GM21619 (cell line): ENCODE data around the gene TREH.
"Not testable (repeated sequence)": the region's sequence is repeated elsewhere in the genome, so short reads cannot be mapped to it uniquely, and the experiment has no call there.

ENCODE experiments used
- ATAC-seq: cut with Tn5 transposase; IDR thresholded peaks from one replicate; pipeline ENCODE4 v1.9.1; 2021; ENCODE audit not compliant: unreplicated experiment

The TREH gene

GRCh38 chr11:118697346-118697745 is 17.9 kb upstream of the TREH start:
- no peak for ATAC-seq

GRCh38 chr11:118696673-118697226 is 17.3 kb upstream of the TREH start:
- no peak for ATAC-seq

DNA sequence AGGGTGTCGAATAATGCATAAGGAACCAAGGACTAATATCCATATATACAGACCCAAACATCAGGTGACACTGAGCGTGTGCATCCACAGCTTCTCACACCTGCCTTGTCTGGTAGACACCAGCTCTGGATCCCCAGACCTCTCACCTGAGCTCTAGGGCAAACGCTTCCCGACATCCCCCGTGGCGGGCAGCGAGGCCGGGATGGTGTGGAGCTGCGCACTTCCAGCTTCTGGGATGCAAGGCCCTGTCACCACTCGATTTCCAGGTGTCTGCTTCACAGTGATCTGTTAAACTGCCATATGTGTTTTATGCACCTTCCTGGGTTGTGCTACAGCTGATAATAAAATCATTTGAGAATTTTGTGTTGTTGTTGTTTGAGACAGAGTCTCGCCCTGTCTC is 15.3 kb upstream of the TREH start:
- no peak for ATAC-seq

DNA sequence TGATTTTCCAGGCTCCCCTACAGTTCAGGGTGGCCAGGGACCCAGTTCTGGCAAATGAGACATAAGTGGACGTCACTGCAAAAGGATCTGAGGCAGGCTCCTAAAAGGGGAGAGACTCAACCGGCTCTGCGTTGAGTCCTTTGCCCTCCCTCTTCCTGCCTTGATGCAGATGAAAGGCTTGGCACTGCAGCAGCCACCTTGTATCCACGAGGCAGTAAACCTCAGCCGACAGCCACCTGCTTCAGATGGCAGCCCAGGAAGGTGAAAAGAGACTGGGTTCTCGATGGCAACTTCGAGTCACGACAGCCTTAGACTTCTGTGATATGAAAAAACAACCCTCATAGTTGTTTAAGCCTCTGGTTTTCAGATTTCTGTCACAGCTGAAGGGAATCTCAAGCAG is 14.7 kb upstream of the TREH start:
- no peak for ATAC-seq

GRCh38 chr11:118691926-118692830 is 12.7 kb upstream of the TREH start:
- no peak for ATAC-seq

GRCh38 chr11:118690553-118691304 is 11.3 kb upstream of the TREH start:
- no peak for ATAC-seq

DNA sequence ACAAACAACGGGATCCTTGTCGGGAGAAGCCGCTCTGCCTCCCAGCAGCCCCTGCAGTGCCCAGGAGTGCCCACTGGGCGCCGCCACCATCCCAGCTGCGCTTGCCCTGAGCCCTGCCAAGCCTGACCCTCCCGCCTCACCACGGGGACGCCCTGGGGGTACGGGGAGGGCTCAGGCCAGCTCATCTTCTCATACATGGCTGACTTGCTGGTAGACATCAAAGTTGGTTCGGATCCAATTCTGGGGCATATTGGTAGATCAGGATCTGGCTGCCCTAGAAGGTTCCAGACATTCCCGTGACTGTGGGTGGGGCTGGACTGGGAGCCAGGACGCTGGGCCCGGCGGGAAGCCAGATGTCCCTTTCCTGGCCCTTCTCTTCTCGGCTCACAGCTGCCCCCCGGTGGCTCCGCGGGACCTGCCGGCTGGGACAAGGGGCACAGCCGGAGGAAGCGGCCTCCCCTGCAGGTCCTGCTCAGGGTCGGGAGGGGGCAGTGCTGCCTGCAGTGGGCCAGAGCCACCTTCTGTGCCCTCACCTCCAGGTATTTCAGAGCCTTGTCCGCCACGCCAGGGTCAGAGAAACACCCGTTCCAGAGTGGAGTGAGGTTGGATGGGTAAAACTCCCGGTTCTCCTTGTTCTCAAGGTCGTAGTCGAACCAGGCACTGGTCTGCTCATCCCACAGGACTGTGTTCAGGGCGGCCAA is 10.6 kb upstream of the TREH start:
- ATAC-seq, result peak; percentile 82

DNA sequence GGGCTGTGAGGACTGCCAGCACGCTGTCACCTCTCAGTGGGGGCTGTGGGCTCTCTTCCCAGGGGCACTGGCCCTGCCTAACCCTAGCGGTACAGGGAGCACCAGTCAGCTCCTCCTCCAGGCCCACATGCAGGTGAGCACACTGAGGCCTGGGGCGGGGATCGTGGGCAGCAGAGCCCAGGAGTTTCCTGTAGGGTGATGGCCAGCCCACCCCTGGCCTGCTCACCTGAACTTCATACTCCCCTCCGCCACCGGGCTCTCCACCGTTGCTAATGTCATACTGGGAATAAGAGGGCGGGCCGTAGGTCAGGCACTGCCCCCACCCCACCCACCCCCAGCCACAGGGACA is 10.0 kb upstream of the TREH start:
- no peak for ATAC-seq

- ATAC-seq, result no peak
Measured at GRCh38 chr11:118688851-118689502, 9.5 kb upstream of the TREH start.

DNA sequence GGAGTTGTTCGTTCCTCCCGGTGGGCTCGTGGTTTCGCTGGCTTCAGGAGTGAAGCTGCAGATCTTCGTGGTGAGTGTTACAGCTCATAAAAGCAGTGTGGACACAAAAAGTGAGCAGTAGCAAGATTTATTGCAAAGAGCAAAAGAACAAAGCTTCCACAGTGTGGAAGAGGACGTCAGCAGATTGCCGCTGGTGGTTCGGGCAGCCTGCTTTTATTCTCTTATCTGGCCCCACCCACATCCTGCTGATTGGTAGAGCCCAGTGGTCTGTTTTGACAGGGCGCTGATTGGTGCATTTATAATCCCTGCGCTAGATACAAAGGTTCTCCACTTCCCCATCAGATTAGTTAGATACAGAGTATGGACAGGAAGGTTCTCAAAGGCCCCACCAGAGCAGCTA is 8.9 kb upstream of the TREH start:
- not testable (repeated sequence) for ATAC-seq

DNA sequence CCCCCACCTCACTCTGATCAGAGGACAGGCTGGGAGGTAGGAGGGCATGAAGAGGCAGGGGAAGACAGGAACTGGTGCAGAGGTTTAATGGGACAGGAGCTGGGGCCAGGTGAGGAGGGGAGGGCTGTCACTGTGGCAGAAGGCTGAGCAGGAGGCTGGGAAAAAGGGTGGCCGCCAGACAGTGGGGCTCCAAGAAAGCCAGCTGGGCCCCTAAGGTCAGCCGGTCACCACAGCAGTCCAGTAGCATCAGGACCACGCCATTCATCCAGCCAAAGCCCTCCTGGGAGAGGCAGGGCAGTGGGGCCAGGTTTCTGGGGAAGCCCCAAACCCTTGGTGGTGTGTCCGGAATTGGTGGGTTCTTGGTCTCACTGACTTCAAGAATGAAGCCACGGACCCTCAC is 8.5 kb upstream of the TREH start:
- ATAC-seq, result no peak

DNA sequence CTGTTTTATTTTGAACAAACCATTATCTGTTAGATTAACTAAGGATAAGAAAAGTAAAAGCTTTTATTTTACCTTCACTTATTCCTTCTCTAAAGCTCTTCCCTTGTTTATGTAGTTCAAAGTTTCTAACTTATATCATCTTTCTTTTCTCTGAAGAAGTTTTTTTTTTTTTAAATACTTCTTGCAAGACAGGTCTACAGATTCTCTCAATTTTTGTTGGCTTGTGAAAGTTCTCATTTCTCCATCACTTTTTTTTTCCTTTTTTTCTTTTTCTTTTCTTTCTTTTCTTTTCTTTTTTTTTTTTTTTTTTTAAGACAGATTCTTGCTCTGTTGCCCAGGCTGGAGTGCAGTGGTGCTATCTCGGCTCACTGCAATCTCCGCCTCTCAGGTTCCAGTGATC is 4.7 kb upstream of the TREH start:
- no peak for ATAC-seq

- ATAC-seq, result not testable (repeated sequence)
Measured at GRCh38 chr11:118682939-118683338, 3.5 kb upstream of the TREH start.

GRCh38 chr11:118682372-118682771 is 2.9 kb upstream of the TREH start:
- no peak for ATAC-seq

GRCh38 chr11:118678908-118679307 is 542 bp downstream of the TREH start:
- not testable (repeated sequence) for ATAC-seq

GRCh38 chr11:118677977-118678376 is 1.5 kb downstream of the TREH start:
- no peak for ATAC-seq

GRCh38 chr11:118674082-118674435 is 5.4 kb downstream of the TREH start:
- no peak for ATAC-seq

DNA sequence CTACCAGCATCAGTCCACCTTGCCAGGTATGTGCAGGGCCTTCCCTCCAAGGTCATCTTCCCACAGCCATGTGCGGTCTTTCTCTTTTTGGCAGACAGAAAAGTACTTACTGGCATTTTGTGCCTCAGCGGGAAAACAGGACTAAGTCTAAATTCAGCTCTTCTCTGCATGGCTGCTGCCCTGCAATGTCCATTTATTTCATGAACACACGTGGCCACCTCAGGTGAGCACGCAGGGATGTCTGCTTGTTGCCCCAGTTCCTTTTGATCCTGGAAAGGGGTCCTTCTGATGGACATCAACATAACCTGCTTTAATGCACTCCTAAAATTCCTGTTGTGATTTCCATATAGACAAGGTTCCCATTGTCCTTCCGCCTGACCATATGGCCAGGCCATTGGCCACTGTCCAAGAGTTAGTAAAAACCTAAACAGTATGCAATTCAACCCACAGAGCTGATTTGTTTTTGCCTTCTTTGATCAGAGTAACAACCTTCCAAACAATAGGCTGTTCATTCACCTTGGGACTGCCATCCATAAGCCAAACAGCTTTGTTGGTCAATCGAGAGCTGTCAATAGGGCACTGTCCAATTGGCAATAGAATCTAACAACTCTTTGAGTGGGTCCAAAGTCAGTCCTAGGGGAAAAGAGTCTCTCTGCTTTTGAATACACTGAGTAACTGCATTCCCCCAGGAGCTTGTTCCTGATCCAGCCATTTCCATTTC is 5.9 kb downstream of the TREH start:
- no peak for ATAC-seq

GRCh38 chr11:118672846-118673245 is 6.6 kb downstream of the TREH start:
- no peak for ATAC-seq

- ATAC-seq, result no peak
Measured at GRCh38 chr11:118671254-118671653, 8.2 kb downstream of the TREH start.
